C4-2B (cell line): ENCODE results near the gene ALDH8A1.

Source experiments
- H3K27ac ChIP-seq: fragments of 450-650 bp; 2 replicates; pipeline ENCODE4 v1.5.1; 2017
- ZFX ChIP-seq: fragments of 450-650 bp; IDR thresholded peaks from 2 replicates; pipeline ENCODE4 v1.6.1; 2017
- TF ChIP-seq, protein P1 (sequence below): fragments of 450-650 bp; conservative IDR thresholded peaks from 2 replicates; pipeline ENCODE4 v1.5.1; 2017; ENCODE audit warnings: mild to moderate bottlenecking

Gene ALDH8A1, protein sequence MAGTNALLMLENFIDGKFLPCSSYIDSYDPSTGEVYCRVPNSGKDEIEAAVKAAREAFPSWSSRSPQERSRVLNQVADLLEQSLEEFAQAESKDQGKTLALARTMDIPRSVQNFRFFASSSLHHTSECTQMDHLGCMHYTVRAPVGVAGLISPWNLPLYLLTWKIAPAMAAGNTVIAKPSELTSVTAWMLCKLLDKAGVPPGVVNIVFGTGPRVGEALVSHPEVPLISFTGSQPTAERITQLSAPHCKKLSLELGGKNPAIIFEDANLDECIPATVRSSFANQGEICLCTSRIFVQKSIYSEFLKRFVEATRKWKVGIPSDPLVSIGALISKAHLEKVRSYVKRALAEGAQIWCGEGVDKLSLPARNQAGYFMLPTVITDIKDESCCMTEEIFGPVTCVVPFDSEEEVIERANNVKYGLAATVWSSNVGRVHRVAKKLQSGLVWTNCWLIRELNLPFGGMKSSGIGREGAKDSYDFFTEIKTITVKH

DNA sequence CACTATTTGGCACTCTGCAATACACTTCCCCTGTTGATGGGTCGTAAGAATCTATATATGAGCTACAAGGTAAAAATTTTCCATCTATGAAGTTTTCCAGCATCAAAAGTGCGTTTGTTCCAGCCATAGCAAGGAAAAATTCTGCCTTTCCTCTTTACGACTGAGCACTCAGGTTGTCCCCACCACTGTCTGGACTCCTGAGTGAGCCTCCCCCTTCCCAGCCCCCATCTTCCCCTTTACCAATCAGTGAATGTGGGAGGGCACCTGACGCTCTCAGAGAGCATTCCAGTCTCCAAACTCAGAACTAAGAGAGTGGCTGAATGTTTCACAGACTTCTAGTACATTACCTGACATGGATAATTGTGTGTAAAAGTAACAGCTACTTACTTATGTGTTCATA lies at the start of gene ALDH8A1:
ALDH8A1 (minus strand) TSS at position 175 of the 400 bp plus-strand sequence; CDS start at position 127, 48 bp downstream.
- TF ChIP-seq, protein P1, sequence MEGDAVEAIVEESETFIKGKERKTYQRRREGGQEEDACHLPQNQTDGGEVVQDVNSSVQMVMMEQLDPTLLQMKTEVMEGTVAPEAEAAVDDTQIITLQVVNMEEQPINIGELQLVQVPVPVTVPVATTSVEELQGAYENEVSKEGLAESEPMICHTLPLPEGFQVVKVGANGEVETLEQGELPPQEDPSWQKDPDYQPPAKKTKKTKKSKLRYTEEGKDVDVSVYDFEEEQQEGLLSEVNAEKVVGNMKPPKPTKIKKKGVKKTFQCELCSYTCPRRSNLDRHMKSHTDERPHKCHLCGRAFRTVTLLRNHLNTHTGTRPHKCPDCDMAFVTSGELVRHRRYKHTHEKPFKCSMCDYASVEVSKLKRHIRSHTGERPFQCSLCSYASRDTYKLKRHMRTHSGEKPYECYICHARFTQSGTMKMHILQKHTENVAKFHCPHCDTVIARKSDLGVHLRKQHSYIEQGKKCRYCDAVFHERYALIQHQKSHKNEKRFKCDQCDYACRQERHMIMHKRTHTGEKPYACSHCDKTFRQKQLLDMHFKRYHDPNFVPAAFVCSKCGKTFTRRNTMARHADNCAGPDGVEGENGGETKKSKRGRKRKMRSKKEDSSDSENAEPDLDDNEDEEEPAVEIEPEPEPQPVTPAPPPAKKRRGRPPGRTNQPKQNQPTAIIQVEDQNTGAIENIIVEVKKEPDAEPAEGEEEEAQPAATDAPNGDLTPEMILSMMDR = no peak
- TF ChIP-seq ZFX = no peak

DNA sequence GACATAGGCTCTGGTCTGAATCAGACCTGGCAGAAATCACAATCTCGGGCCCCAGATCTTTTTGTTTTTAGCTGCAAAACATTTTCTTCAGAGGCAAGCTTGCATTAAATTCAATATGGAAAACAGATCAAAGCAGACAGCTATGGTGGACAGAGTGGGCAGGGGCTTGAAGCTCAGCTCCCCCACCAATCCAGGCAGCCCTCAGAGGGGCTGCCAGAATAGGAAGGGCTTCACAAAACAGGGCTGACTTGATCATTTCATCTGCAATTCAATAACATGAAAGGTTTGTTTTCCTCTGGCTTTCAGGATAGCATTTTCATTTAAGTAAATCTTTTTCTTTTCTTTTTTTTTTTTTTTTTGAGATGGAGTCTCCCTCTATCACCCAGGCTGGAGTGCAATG lies 49.2 kb upstream of the ALDH8A1 start:
- H3K27ac ChIP-seq = no peak overlapping the region
- TF ChIP-seq, protein P1 = no peak
- TF ChIP-seq ZFX = no peak

More for the DNA sequence above, at the start of gene ALDH8A1:
- no peak within 1 kb of the TSS for H3K27ac ChIP-seq

DNA sequence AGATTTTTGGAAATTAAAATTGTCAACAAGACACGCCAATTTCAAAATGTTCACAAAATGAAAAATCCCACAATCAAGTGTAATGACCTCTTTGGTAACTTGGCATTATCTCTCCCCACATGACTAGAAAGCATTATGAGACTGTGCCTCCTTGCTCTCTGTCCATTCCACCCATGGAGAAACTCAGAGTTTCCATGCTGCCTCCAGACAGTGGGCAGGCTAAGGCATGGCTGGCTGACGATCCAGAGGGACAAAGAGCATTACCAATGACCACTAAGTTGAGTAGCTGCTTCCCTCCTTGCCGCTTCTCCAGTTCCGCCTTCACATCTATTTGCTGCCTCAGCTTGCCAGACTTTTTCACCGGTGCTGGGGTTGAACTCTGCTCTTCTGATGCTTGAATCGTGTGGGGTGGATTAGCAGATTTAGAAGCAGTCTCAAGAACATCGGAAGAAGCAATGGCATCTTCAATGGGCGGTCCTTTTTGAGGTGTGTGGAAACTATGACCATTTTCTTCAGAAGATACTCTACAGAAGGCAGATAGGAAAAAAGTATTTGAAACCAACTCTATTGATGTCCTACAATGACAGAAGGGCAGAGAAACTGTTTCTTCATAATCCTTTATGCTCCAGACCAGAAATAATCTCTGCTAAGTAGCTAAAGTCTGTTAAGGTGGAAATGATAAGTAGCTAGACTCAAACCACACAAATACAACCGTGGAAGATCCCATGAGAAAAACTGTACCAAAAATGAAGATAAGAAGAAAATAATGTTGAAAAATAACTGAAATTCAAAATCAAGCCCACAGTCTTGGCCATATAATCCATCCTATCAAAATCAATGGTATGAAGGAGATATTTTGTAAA lies 47.5 kb upstream of the ALDH8A1 start:
- no peak for TF ChIP-seq ZFX
- TF ChIP-seq, protein P1 = no peak
- no peak overlapping the region for H3K27ac ChIP-seq

DNA sequence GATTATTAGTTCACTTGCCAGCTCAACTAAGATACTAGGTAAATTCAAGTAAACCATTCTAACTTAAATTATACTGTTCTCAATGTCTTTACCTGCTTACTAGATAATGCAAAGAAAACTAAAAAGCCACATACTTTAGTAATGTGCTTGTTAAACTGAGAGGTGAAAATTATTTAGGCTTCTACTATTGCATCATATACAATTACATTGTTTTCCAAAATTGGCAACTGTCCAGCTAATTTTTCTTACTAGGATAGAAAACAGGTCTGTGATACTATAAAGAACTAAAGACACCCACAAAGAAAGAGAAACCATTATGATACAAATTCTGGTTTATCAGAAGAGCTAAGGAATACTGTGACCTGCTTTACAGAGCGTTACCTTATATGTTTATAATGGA lies 45.6 kb upstream of the ALDH8A1 start:
- no peak overlapping the region for H3K27ac ChIP-seq
- TF ChIP-seq, protein P1 = no peak
- no peak for TF ChIP-seq ZFX

DNA sequence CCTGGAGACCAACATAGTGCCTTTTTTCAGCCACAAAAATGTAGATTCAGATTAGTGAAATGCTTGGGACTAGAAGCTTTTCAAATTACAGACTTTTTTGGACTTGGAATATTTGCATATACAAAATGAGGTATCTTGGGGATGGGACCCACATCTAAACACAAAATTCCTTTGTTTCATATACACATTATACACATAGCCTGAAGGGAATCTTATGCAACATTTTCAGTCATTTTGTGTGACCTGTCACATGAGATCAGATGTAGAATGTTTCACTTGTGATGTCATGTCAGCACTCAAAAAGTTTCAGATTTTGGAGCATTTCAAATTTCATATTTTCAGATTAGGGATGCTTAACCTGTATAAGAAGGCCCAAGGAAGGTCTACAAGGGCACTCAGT lies 44.5 kb upstream of the ALDH8A1 start:
- TF ChIP-seq, protein P1 = no peak
- H3K27ac ChIP-seq = no peak overlapping the region

DNA sequence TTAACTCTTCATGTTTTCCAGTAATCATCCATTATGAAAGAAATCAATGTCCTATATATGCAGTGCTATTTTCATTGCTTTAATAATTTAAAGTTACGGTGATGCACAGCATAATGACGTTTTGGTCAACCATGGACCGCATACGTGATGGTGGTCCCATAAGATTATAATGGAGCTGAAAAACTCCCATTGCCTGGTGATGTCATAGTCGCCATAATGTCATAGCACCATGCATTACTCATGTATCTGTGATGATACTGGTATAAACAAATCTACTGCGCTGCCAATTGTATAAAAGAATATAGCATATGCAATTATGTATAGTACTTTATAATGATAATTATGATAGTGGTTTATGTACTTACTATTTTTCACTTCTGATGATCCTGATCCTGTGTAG lies 42.3 kb upstream of the ALDH8A1 start:
- TF ChIP-seq, protein P1 = no peak
- TF ChIP-seq ZFX = no peak
- no peak overlapping the region for H3K27ac ChIP-seq

DNA sequence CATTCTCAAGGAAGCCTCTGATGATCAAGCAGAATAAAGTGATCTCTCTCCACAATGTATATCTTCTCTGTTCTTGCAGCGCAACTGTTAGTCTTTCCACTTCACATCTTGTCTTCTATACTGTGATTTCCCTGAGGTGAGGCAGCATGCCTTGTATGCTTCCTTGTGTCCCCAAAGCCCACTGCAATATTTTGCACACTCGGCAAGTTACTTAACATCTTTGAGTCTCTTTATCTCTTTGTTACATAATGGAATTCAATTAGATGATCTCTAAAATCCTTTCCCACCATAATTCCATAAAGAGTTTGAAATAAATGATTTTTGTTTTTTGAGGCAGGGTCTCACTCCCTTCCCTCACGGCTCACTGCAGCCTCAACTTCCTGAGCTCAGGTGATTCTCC lies 40.4 kb upstream of the ALDH8A1 start:
- TF ChIP-seq ZFX = no peak
- TF ChIP-seq, protein P1 = no peak
- no peak overlapping the region for H3K27ac ChIP-seq
